ENCODE results near the gene ZC3H10. TPM values are rescaled to one million over a fixed set of nuclear protein-coding genes. Genes with fewer than 3 reads are reported as not detected.
A peak's percentile ranks its signal among the peaks of the same experiment; 100 is the strongest.
"Not testable (repeated sequence)": the region's sequence is repeated elsewhere in the genome, so short reads cannot be mapped to it uniquely, and the experiment has no call there.

Gene ZC3H10
- total RNA-seq, 1 donor from 2014 or later = 1.8 TPM

- H3K4me3 ChIP-seq (ENCODE audit: low read depth, low read length) = no peak overlapping the region
- no peak for DNase-seq (ENCODE audit: low read depth)
- TF ChIP-seq, protein P1, sequence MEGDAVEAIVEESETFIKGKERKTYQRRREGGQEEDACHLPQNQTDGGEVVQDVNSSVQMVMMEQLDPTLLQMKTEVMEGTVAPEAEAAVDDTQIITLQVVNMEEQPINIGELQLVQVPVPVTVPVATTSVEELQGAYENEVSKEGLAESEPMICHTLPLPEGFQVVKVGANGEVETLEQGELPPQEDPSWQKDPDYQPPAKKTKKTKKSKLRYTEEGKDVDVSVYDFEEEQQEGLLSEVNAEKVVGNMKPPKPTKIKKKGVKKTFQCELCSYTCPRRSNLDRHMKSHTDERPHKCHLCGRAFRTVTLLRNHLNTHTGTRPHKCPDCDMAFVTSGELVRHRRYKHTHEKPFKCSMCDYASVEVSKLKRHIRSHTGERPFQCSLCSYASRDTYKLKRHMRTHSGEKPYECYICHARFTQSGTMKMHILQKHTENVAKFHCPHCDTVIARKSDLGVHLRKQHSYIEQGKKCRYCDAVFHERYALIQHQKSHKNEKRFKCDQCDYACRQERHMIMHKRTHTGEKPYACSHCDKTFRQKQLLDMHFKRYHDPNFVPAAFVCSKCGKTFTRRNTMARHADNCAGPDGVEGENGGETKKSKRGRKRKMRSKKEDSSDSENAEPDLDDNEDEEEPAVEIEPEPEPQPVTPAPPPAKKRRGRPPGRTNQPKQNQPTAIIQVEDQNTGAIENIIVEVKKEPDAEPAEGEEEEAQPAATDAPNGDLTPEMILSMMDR (conservative IDR thresholded peaks at IDR 0.05; ENCODE audit: low read depth, low read length) = no peak
Measured at GRCh38 chr12:56107242-56107641, 10.8 kb upstream of the ZC3H10 start.

DNA sequence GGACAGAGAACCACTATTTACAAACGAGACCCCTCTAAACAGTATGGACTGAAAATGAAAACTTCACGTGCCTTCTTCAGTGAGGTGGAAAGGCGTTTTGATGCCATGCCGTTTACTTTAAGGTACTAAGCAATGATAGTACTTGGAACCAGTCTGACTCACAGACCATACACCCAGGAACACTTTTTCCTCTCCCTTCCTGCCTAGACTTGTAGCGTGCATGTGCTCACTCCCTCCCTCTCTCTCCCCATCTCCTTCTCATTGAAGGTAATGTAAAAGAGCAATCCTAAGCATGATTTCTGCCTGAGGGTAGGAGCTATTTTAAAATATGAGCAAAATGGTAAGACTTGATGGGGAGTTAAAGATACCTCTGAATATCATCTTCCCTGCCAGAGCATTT lies 7.5 kb upstream of the ZC3H10 start:
- TF ChIP-seq, protein P1 (conservative IDR thresholded peaks at IDR 0.05; ENCODE audit: low read depth, low read length) = no peak
- no peak for DNase-seq (ENCODE audit: low read depth)
- no peak overlapping the region for H3K4me3 ChIP-seq (ENCODE audit: low read depth, low read length)

DNA sequence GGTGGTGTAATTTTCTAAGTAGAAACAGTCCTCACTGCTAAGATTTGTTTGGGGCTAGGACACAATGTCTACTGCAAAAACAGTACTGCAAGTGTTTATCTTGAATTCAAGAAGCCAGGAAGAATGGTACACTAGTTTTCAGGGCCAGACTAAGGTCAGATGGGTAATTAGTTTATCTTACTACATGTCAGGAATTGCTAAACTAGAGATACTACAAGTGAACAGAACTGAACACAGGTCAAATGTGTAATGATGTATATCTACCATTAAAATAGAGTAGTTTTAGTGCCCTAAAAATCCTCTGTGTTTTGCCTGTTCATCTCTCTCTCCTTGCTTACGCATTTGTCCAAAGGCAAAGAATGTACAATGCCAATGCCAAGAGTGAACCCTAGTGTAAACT lies 4.0 kb upstream of the ZC3H10 start:
- H3K4me3 ChIP-seq (ENCODE audit: low read depth, low read length) = no peak overlapping the region
- no peak for DNase-seq (ENCODE audit: low read depth)
- TF ChIP-seq, protein P1 (conservative IDR thresholded peaks at IDR 0.05; ENCODE audit: low read depth, low read length) = no peak

GRCh38 chr12:56115329-56115728 lies 2.7 kb upstream of the ZC3H10 start:
- H3K4me3 ChIP-seq (ENCODE audit: low read depth, low read length) = peak overlapping the region; percentile 73
- no peak for DNase-seq (ENCODE audit: low read depth)
- TF ChIP-seq, protein P1 (conservative IDR thresholded peaks at IDR 0.05; ENCODE audit: low read depth, low read length) = no peak

DNA sequence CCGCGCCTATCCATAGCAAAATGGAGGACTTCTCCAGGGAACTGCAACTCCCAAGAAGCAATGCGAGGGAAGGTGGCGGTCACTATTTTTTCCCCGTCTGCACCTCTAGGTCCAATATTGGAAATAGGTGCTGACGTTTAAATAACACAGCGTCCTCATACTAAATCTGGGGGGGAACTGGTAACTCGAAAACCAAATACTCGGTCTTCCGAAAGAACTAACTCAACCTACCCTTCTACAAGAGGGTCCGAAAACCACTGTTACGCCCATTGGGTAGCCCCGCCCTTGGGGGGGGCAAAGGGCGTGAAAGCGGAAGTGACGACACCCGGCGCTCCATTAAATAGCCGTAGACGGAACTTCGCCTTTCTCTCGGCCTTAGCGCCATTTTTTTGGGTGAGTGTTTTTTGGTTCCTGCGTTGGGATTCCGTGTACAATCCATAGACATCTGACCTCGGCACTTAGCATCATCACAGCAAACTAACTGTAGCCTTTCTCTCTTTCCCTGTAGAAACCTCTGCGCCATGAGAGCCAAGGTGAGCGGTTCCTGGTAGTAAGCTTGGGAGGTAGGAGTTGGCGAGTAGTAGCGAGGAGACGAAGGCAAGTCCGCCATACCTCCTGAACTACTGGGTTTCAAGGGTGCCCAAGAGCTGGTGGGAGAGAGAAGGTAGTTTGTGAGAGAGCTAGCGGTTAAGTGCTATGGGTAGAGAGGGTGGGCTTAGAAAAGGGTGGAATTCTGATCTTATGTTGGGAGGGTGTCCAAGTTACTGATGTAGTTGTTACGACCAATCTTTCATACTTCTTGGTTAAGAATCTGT lies 1.6 kb upstream of the ZC3H10 start, which contains the start of gene RPL41:
TSS of gene RPL41 (plus strand) at position 367 of the 815 bp plus-strand sequence.
- TF ChIP-seq, protein P1 (conservative IDR thresholded peaks at IDR 0.05; ENCODE audit: low read depth, low read length) = no peak
- H3K4me3 ChIP-seq (ENCODE audit: low read depth, low read length) = peak within 1 kb of the TSS; percentile 73
- peak; percentile 77 for DNase-seq (ENCODE audit: low read depth)

DNA sequence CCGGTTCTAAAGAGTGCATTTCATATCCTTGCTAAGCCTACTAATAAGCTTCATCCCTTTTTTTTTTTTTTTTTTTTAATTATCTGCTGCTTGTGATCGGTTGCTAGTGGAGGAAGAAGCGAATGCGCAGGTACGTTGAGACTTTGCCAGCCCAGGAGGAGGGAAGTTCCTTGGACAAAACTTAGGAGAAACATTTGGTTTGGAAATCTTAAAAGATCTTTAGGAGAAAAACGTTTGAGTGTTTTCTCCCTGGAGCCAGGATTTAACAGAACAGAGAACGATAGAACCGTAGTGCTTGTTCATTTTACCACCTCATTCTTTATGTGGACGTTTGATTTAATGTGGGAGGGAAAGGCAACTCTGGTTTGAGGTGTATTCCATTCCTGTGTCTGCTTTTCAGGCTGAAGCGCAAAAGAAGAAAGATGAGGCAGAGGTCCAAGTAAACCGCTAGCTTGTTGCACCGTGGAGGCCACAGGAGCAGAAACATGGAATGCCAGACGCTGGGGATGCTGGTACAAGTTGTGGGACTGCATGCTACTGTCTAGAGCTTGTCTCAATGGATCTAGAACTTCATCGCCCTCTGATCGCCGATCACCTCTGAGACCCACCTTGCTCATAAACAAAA lies 872 bp upstream of the ZC3H10 start:
- H3K4me3 ChIP-seq (ENCODE audit: low read depth, low read length) = peak overlapping the region; percentile 73
- DNase-seq (ENCODE audit: low read depth) = not testable (repeated sequence)

DNA sequence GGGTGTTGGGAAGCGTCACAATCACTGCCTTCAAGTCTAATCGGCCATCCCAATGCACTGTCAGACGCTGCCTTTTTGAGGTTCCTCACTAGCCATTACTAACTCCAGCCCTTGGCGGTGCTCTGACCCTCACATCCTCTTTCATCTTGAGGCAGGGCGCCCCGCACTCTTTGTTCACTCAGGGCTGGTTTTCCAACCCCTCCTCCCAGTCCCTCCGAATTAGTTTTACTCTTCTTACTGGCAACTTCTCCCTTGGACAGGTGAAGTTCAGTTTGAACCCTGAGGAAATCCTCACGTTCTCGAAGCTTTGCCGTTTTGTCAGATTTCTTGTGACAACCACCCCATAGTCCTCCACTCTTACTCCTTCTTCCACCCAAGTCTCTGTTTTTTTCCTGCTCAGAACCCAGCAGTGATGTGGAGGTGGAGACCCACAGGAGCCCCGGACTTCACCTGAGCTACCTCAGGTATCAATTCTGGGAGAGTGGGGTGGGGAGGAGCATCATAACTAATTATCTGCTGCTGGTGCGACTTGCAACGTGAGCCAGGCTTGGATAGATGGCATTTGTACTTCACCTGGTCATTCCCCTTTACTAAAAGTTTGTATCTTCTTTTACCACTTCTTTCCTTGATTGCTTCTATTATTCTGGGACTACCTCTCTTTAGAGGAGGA lies 757 bp downstream of the ZC3H10 start:
- TF ChIP-seq, protein P1 (conservative IDR thresholded peaks at IDR 0.05; ENCODE audit: low read depth, low read length) = no peak
- DNase-seq (ENCODE audit: low read depth) = no peak
- H3K4me3 ChIP-seq (ENCODE audit: low read depth, low read length) = peak overlapping the region; percentile 73

All from epithelial cell of proximal tubule (primary cell).